GM12878 (cell line): ENCODE results near the gene SCTR. TPM values are rescaled to one million over a fixed set of nuclear protein-coding genes. Genes with fewer than 3 reads are reported as not detected.
A peak's percentile ranks its signal among the peaks of the same experiment; 100 is the strongest.

ENCODE experiments used
- ATAC-seq: fragments of 200-7000 bp; cut with Tn5 transposase; 3 replicates; pipeline ENCODE4 v1.9.1; 2020; ENCODE audit warnings: mild to moderate bottlenecking, moderate library complexity
- BruUV-seq: library from RNA; stranded (reverse); fragments of 400-500 nt; replicated peaks from 2 replicates; lab custom pipeline; 2021; lab: Mats Ljungman, UMichigan
- CTCF ChIA-PET: fragments of 300-600 bp; sonication (Branson Sonifier 250); formaldehyde crosslinking; extraction: SDS; loops from one replicate; lab custom pipeline; 2021; ENCODE audit warnings: inconsistent platforms; lab: Yijun Ruan, JAX
- POLR2A ChIA-PET: fragments of 350-600 bp; formaldehyde crosslinking; extraction: SDS; loops from one replicate; lab custom pipeline; 2021; ENCODE audit warnings: inconsistent platforms; lab: Charles Lee
- RAD21 ChIA-PET: fragments of 300-600 bp; sonication (Branson Sonifier 250); formaldehyde crosslinking; loops from one replicate; lab custom pipeline; 2023; ENCODE audit warnings: antibody characterized with exemption; ENCODE audit not compliant: unreplicated experiment; lab: Charles Lee
- SMC1A ChIA-PET: fragments of 300-600 bp; sonication (Branson Sonifier 250); formaldehyde crosslinking; loops from one replicate; lab custom pipeline; 2023; ENCODE audit not compliant: unreplicated experiment, uncharacterized antibody; lab: Charles Lee
- DNase-seq: peaks from one replicate; pipeline ENCODE4 v3.0.0-alpha.2; 2011; ENCODE audit warnings: low read depth, low spot score
- FAIRE-seq: peaks from 3 replicates; lab custom pipeline; 2011; peaks lifted over from hg19 to GRCh38; lab: Jason Lieb, UNC
- H2AFZ ChIP-seq: 2 replicates; pipeline ENCODE4 v1.6.0; 2011; ENCODE audit warnings: low read depth, low read length, control low read depth; ENCODE audit not compliant: control insufficient read depth
- H3K27ac ChIP-seq: 2 replicates; pipeline ENCODE4 v1.5.1; 2011; ENCODE audit warnings: control low read depth; ENCODE audit not compliant: control insufficient read depth, insufficient read depth
- H3K27me3 ChIP-seq, 2 experiments: replicated peaks in 1 of 2; 2 replicates each; pipeline versions ENCODE4 v1.6.0 to v1.6.1; 2011; ENCODE audit warnings: low read length in 1 of 2; ENCODE audit not compliant: control insufficient read depth in 2 of 2, insufficient read depth in 2 of 2
- H3K36me3 ChIP-seq, 2 experiments: 2 replicates each; pipeline ENCODE4 v1.5.1; 2011; ENCODE audit warnings: low read length in 1 of 2; ENCODE audit not compliant: control insufficient read depth in 2 of 2, insufficient read depth in 2 of 2
- H3K4me1 ChIP-seq: 2 replicates; pipeline ENCODE4 v1.6.1; 2011; ENCODE audit warnings: mild to moderate bottlenecking, low read length, moderate library complexity, mixed read lengths; ENCODE audit not compliant: control insufficient read depth, insufficient read depth
- H3K4me2 ChIP-seq: 2 replicates; pipeline ENCODE4 v1.6.0; 2011; ENCODE audit warnings: control low read depth; ENCODE audit not compliant: control insufficient read depth, insufficient read depth
- H3K4me3 ChIP-seq: fragments of 200-600 bp; sonication (generic); 2 replicates; pipeline ENCODE4 v1.5.1; 2016
- H3K79me2 ChIP-seq: 2 replicates; pipeline ENCODE4 v1.6.0; 2011; ENCODE audit warnings: low read length; ENCODE audit not compliant: control insufficient read depth, insufficient read depth
- H3K9ac ChIP-seq: 2 replicates; pipeline ENCODE4 v1.8.0; 2011; ENCODE audit warnings: low read length, control low read depth, mixed read lengths; ENCODE audit not compliant: control insufficient read depth, insufficient read depth
- H3K9me3 ChIP-seq: replicated peaks from 3 replicates; pipeline ENCODE4 v1.5.1; 2011; ENCODE audit warnings: mild to moderate bottlenecking, low read length; ENCODE audit not compliant: control insufficient read depth, insufficient read depth
- H4K20me1 ChIP-seq: 2 replicates; pipeline ENCODE4 v1.6.0; 2011; ENCODE audit not compliant: control insufficient read depth, insufficient read depth
- ATF7 ChIP-seq: fragments of 450-650 bp; IDR thresholded peaks from 2 replicates; pipeline ENCODE4 v1.6.1; 2016; ENCODE audit warnings: low read depth, mild to moderate bottlenecking
- BHLHE40 ChIP-seq, 2 experiments: fragments of 450-650 bp in 1 of 2; IDR thresholded peaks; 2 replicates each; pipeline ENCODE4 v1.6.1; 2011 to 2017; ENCODE audit warnings: low read depth in 2 of 2, borderline replicate concordance in 1 of 2, improper control_type of control experiment in 1 of 2, low read length in 1 of 2, mild to moderate bottlenecking in 1 of 2
- CBX5 ChIP-seq: sonication (generic); IDR thresholded peaks from 2 replicates; pipeline ENCODE4 v1.6.1; 2016; ENCODE audit warnings: low read depth, moderate library complexity, mild to moderate bottlenecking, inconsistent platforms
- CHD2 ChIP-seq: IDR thresholded peaks from 2 replicates; pipeline ENCODE4 v1.6.1; 2011; ENCODE audit warnings: low read depth, low read length, improper control_type of control experiment, borderline replicate concordance
- KLF5 ChIP-seq: fragments of 450-650 bp; IDR thresholded peaks from 2 replicates; pipeline ENCODE4 v1.6.1; 2014; ENCODE audit warnings: mild to moderate bottlenecking; ENCODE audit not compliant: partially characterized antibody
- MEF2B ChIP-seq: fragments of 450-650 bp; IDR thresholded peaks from 2 replicates; pipeline ENCODE4 v1.6.1; 2018; ENCODE audit warnings: mild to moderate bottlenecking, moderate library complexity; ENCODE audit not compliant: partially characterized antibody, poor library complexity, severe bottlenecking
- MTA3 ChIP-seq: IDR thresholded peaks from 2 replicates; pipeline ENCODE4 v1.6.1; 2012; ENCODE audit warnings: low read length, inconsistent platforms, borderline replicate concordance
- SMARCA5 ChIP-seq: fragments of 450-650 bp; IDR thresholded peaks from 2 replicates; pipeline ENCODE4 v1.6.1; 2017; ENCODE audit warnings: mild to moderate bottlenecking
- ZNF207 ChIP-seq: fragments of 450-650 bp; IDR thresholded peaks from 2 replicates; pipeline ENCODE4 v1.6.1; 2014; ENCODE audit warnings: antibody characterized with exemption, mild to moderate bottlenecking, borderline replicate concordance
- WGBS: methylation state at CpG from one replicate; pipeline ENCODE4 v1.1.6; 2016; ENCODE audit warnings: low lambda C conversion rate; ENCODE audit not compliant: insufficient replicate concordance, insufficient coverage; ENCODE audit errors: missing lambda C conversion rate; 5-methylcytosine and 5-hydroxymethylcytosine counted together
- in situ Hi-C: fragments of 300-500 bp; cut with MboI; formaldehyde crosslinking; loops from 9 replicates; pipeline ENCODE4 v1.14.3; 2018; ENCODE audit warnings: mixed read lengths
- intact Hi-C: fragments of 100-400 bp; cut with micrococcal nuclease; formaldehyde crosslinking; loops from one replicate; pipeline ENCODE4 v1.14.2; 2022; ENCODE audit not compliant: unreplicated experiment
- polyA plus RNA-seq, 11 experiments: library from polyadenylated mRNA; depleted of rRNA in 4 of 11; unstranded in 6 of 11; stranded (reverse) in 5 of 11; fragments of >200 nt; fragmentation: Nextera tagmentation in 4 of 11; fragmentation: Illumina TruSeq in 1 of 11; extraction: Ambion mirVana in 4 of 11; extraction: Trizol in 1 of 11; gene quantifications; 1 replicate in 1 of 11; 2 replicates in 10 of 11; pipeline versions ENCODE4 v1.2.1 to v1.2.3, GENCODE V29; 2011 to 2016; ENCODE audit warnings: inconsistent platforms in 2 of 11, missing spikeins in 2 of 11, low read depth in 1 of 11
- total RNA-seq, 4 experiments: library from RNA; depleted of rRNA in 3 of 4; stranded (reverse); fragments of >200 nt in 3 of 4; fragmentation: Illumina TruSeq in 1 of 4; extraction: Trizol in 1 of 4; gene quantifications; 2 replicates each; pipeline versions ENCODE4 v1.2.1 to v1.2.3, GENCODE V29; 2013 to 2021

Gene SCTR
- total and polyA plus RNA-seq, 10 of the 15 experiments (the other 5 are each of a cell fraction or from before 2014, with no cell fraction given) = 0.26 TPM; not detected in 9

- TF ChIP-seq KLF5 (no peak), CBX5 (no peak)
- no peak overlapping the region for H3K27ac ChIP-seq
These were observed 43.6 kb downstream of the SCTR start for GRCh38 chr2:119480718-119481142.

GRCh38 chr2:119480184-119480583, 44.1 kb downstream of the SCTR start:
- BruUV-seq = no TSS peak
- no peak for ATAC-seq
- 10% methylated on average over 5 of the region's 5 CpGs for WGBS
- no peak overlapping the region for H3K4me2 ChIP-seq
- H3K4me1 ChIP-seq = no peaks in the 10 kb centered on the region
- H2AFZ ChIP-seq = no peak overlapping the region
- in situ Hi-C loops (loop anchor here (10.0 kb wide), 1 partner anchor 595 kb away; no protein-coding TSS in a partner anchor), intact Hi-C loops (no loop called here)
- DNase-seq = no peak
- no peak overlapping the region for H3K27ac ChIP-seq
- POLR2A ChIA-PET = interaction anchor here (1.1 kb wide), 1 partner anchor 50 kb away, joined by 3 read pairs; no protein-coding TSS in a partner anchor
- no peak overlapping the region for H3K4me3 ChIP-seq
- no peaks in the 10 kb centered on the region for H3K36me3 ChIP-seq
- H3K27me3 ChIP-seq = no peaks in the 10 kb centered on the region
- CTCF ChIA-PET = interaction anchor here (0.7 to 9.2 kb wide), 9 partner anchors 8 to 181 kb away, joined by 3 to 187 read pairs (median 4); no protein-coding TSS in a partner anchor
- no peaks in the 10 kb centered on the region for H3K9me3 ChIP-seq
- no peak for FAIRE-seq
- SMC1A ChIA-PET = interaction anchor here (0.6 to 7.8 kb wide), 6 partner anchors 10 to 695 kb away, joined by 3 to 62 read pairs (median 3); no protein-coding TSS in a partner anchor
- H3K79me2 ChIP-seq = no peaks in the 10 kb centered on the region
- H4K20me1 ChIP-seq = no peaks in the 10 kb centered on the region
- TF ChIP-seq BHLHE40 (IDR thresholded peaks at IDR 0.05; ENCODE audit: borderline replicate concordance in 1 of 2, low read depth in 2 of 2, low read length in 1 of 2) (peak in 1 of 2 experiments; percentile 18; a peak in 1 of 4 replicates), MTA3 (no peak), MEF2B (no peak), ATF7 (no peak), SMARCA5 (no peak), CHD2 (0 out of 2 replicates have a peak, but pooled peaks have one; percentile 39), ZNF207 (no peak)
- RAD21 ChIA-PET = interaction anchor here (1.3 to 1.7 kb wide), 2 partner anchors 8 to 70 kb away, joined by 5 to 7 read pairs; no protein-coding TSS in a partner anchor
- H3K9ac ChIP-seq = no peak overlapping the region

More at GRCh38 chr2:119480718-119481142, 43.6 kb downstream of the SCTR start:
- no peaks in the 10 kb centered on the region for H4K20me1 ChIP-seq
- no peak for DNase-seq
- H3K4me3 ChIP-seq = no peak overlapping the region
- H3K4me1 ChIP-seq = no peaks in the 10 kb centered on the region
- BruUV-seq = no TSS peak
- H2AFZ ChIP-seq = no peak overlapping the region
- ChIA-PET CTCF (interaction anchor here (0.7 to 9.2 kb wide), 7 partner anchors 15 to 696 kb away, joined by 3 to 187 read pairs (median 4); no protein-coding TSS in a partner anchor), POLR2A (interaction anchor here (1.1 kb wide), 1 partner anchor 50 kb away, joined by 3 read pairs; no protein-coding TSS in a partner anchor), SMC1A (interaction anchor here (1.2 to 7.8 kb wide), 2 partner anchors 71 to 694 kb away, joined by 3 to 62 read pairs; no protein-coding TSS in a partner anchor), RAD21 (interaction anchor here (1.3 to 1.7 kb wide), 2 partner anchors 7 to 71 kb away, joined by 5 to 7 read pairs; no protein-coding TSS in a partner anchor)
- H3K9ac ChIP-seq = no peak overlapping the region
- no peak for FAIRE-seq
- H3K27me3 ChIP-seq = no peaks in the 10 kb centered on the region
- no peak for ATAC-seq
- WGBS = 53% methylated on average over 11 of the region's 11 CpGs
- H3K9me3 ChIP-seq = no peaks in the 10 kb centered on the region
- no peaks in the 10 kb centered on the region for H3K36me3 ChIP-seq
- no peak overlapping the region for H3K4me2 ChIP-seq
- intact Hi-C loops (no loop called here), in situ Hi-C loops (loop anchor here (10.0 kb wide), 1 partner anchor 596 kb away; no protein-coding TSS in a partner anchor)
- no peaks in the 10 kb centered on the region for H3K79me2 ChIP-seq
